NCI-H2171 treated with DMSO at 0.1 percent for 48 hours (cell line): ENCODE data around the gene TMEM258.

Source experiments
- DNase-seq: peaks from one replicate; lab custom pipeline; 2025; lab: John Stamatoyannopoulos, UW

Gene TMEM258

DNA sequence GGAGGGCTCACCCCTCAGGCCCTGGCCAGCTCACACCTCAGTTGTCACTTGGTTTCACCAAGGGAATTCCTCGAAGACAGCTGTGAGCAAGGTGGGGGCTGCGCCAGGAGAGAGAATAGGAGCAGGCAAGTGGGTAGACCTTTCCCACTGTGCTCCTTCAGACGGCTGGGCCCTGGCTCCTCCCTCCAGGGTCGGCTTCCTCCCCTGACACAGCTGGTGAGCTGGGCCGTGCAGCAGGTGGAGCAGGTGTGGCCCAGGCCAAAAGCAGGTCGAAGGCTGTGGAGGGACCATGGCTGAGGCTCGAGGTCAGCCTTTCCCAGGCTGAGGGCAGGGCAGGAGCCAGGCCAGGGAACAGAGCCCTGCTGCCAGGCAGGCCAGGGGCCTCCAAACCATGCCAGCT lies 52.4 kb downstream of the TMEM258 start:
- no peak for DNase-seq

- DNase-seq, result no peak
These were observed 53.0 kb downstream of the TMEM258 start for GRCh38 chr11:61739413-61739812.
